Tibial nerve (tissue), 3 donors: Measurements from ENCODE around the gene CRYGN.

ENCODE experiments used
- CTCF ChIP-seq, 5 experiments: fragments of 200-600 bp in 3 of 5; fragments of 450-650 bp in 2 of 5; sonication (generic) in 3 of 5; IDR thresholded peaks; one replicate each; pipeline ENCODE4 v1.5.1; 2016 to 2019; ENCODE audit warnings: antibody characterized with exemption in 5 of 5, mild to moderate bottlenecking in 3 of 5, moderate library complexity in 2 of 5
- POLR2A ChIP-seq, 2 donors: fragments of 450-650 bp; IDR thresholded peaks; one replicate each; pipeline ENCODE4 v1.6.1; 2017; ENCODE audit warnings: antibody characterized with exemption in 2 of 2, mild to moderate bottlenecking in 2 of 2, moderate library complexity in 2 of 2

GRCh38 chr7:151447312-151447711 lies 7.4 kb upstream of the CRYGN start:
- TF ChIP-seq CTCF (IDR thresholded peaks at IDR 0.05) = no peak
- no peak for TF ChIP-seq POLR2A (IDR thresholded peaks at IDR 0.05)
